Stimulated activated CD8-positive, alpha-beta memory T cell treated with anti-CD3 and anti-CD28 coated beads, Interleukin-7, amount 100 ng/mL, for 24 hours (primary cell): ENCODE measurements around the gene ANO4.
"Not testable (repeated sequence)": the region's sequence is repeated elsewhere in the genome, so short reads cannot be mapped to it uniquely, and the experiment has no call there.

ENCODE experiments used
- DNase-seq: peaks from one replicate; pipeline ENCODE4 v3.0.0-alpha.2; 2020; ENCODE audit warnings: low read depth

The ANO4 gene

DNA sequence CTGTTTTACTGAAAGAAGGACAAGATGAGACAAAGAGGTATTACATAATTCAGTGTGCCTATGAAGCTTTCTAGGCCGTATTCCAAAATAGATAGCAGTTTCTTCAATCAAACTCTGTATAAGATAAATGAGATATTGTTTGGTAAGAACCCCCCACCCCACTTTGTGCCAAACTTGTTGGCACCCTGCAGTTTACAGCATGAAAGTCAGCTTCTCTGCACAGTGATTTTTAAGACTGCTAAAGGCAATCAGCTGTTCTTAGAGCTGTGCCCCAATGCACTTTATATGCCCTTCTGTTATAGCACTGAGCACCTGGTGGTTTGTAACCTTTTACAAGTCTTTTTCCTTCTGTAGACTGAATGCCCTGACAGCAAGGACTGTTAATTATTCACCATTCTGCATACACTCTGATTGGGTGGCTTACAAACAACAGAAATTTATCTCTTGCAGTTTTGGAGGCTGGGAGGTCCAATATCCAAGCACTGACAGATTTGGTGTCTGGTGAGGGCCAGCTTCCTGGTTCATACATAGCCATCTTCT lies 76.7 kb downstream of the ANO4 start:
- DNase-seq: no peak

GRCh38 chr12:100875156-100875555 lies 80.6 kb downstream of the ANO4 start:
- DNase-seq: no peak

- no peak for DNase-seq
These were observed 81.2 kb downstream of the ANO4 start for GRCh38 chr12:100875771-100876170.

DNA sequence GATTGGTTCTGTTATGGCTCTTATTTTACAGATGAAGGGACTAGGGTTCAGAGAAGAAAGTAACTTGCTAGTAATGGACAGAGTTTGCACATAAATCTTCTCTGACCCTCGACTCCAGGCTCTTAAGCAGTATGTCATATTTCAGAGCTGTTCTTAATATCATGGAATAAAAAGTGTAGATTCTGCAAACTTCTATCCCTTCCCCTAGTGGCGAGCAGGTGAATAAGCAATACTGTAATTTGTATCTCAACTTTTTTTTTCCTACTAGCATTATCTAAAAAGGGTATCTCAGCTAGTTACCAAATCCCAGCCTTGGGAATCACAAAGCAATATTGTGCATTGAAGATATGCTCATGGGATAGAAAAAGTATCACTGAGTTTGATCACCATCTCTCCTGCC lies 83.2 kb downstream of the ANO4 start:
- DNase-seq: no peak

DNA sequence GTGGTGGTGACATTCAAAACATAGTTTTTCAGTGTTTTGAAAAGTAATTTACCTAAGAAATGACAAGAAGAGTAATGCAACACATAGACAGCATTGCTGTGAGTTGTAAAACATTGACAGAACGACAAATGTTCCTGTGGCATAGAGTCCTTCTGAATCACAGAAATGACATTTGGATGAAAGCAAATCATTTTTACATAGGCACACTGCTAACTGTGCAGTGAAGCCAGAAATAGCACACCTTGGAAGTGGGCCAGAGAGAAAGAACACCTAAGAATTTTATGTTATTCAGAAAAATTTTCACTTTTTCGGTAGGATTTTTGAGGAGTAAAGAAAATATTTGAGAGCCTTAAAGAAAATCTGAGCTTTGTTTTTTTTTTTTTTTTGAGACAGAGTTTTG lies 100.6 kb downstream of the ANO4 start:
- no peak for DNase-seq

DNA sequence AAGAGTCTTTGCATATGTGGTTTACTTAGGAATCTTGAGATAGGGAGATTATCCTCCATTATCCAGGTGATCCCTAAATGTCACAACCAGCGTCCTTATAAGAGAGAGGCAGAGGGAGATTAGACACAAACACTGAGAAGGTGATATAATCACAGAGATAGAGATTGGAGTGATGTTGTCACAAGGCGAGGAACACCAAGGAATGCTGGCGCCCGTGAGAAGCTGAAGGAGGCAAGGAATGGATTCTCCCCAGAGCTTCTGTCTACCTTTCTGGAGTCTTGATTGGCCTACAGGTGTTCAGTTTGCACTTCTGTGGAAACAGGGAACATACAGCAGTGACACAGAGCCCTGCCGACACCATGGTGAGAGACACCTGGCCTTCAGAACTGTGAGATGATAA lies 101.6 kb downstream of the ANO4 start:
- DNase-seq: no peak

- DNase-seq: no peak
These were observed 102.7 kb downstream of the ANO4 start for GRCh38 chr12:100897240-100897639.

DNA sequence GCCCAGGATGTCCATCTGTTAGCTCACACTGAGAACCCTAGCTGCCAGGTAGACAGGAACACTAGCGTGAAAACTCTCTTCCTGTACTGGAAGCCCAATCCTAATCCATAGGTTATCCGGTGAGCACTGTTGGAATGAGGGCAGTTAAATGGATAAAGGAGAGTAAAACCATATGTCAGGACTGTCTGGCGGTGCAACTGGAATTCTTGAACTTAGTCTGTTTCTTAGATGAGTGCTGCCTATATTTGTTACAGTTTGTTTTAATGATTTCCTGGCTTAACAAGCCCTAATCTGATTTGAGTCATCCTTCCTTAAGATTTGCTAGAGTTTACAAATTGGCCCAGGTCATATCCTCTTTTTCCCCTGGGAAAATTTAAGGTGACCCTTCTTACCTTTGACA lies 104.7 kb downstream of the ANO4 start:
- no peak for DNase-seq

GRCh38 chr12:100900808-100901207 lies 106.2 kb downstream of the ANO4 start:
- no peak for DNase-seq

- DNase-seq: no peak
These were observed 106.7 kb downstream of the ANO4 start for GRCh38 chr12:100901266-100901665.

DNA sequence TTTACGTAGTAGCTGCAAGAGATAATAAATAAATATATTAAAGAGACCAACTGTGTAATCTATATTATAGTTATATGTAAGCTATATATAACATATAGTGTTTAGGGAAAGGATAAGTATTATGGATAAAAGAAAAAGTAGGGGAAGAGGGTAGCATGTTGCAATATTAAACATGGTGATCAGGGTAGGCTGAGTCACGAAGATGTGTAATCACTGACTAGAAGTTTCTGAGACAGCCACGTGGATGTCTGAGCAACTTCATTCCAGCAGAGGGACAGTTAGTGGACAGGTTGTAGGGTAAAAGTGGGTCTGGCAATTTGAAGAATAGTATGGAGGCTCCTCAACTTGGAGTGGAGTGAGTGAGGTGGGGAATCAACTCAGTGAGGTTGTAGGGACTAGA lies 109.7 kb downstream of the ANO4 start:
- DNase-seq: no peak

GRCh38 chr12:100908501-100908900 lies 113.9 kb downstream of the ANO4 start:
- no peak for DNase-seq

- no peak for DNase-seq
These were observed 119.5 kb downstream of the ANO4 start for GRCh38 chr12:100913872-100914592.

DNA sequence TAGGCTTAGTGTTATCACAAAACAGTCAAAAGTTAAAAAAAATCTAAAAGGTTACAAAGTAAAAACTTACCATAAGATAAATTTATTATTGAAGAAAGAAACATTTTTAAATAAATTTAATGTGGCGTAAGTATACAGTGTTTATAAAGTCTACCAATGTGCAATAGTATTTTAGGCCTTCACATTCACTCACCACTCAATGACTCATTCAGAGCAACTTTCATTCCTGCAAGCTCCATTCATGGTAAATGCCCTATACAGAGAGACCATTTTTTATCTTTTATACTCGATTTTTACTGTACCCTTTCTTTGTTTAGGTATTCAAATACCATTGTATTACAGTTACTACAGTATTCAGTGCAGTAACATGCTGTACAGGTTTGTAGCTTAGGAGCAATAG lies 124.5 kb downstream of the ANO4 start:
- no peak for DNase-seq

DNA sequence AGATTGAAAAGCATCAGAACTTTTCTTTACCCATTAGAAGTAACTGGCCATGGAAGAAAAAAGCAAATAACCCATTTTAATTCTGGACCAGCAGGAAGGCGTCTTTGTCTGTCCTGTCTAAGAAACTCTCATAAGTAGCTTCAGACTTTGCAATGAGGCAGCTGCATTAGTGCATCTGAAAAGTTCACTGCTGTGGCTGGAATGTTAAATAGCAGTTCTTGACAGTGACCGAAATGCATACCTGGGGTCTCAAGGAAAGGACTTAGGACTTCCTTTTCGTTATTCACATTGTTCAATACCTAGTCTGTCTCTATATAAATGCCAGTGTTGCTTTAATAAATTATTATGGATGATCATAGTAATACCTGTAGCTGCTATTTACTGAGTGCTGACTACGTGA lies 125.9 kb downstream of the ANO4 start:
- no peak for DNase-seq

DNA sequence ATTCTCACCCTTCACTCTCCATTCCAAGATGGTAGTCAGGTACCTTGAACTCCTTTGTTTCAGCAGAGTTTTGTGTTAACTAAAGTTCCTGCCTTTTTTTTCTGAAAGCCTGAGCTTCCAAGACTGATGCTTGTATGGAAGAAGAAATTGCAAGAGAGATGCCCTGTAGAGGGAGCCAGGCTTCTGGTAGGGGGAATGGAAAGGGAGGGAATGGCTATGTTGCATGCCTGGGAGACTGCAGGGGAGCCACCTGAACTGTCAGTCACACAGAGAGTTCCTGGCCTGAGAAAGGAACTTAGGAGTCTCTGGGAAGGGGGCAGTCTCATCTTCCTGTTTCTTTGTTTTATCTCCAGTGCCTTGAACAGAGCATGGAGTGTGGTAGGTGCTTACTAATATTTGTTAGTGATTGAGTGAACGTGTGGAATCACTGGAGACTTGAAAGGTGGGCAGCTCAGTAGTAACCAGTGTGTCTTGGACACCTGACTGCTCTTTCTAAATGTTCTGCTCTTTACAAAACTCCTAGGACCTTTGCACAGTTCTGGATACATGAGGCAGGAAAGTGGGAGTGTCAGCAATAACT lies 132.2 kb downstream of the ANO4 start:
- no peak for DNase-seq

DNA sequence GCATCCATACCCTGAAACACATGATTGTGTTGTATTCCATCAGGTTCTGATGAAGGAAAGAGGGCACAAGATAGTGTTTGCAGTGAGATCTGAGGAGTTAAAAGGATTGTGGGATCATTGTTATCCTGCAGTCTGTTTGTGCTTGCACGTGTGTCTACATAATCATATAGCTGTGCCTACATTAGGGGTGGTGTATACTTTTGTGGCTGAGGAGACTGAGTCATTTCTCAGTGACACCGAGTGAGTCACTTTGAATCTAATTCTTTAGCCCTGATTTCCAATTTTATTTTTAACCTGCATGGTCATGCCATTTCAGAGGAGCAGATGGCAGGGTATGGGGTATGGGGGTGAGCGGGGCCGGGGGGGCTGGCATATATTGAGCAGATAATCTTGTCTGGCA lies 133.2 kb downstream of the ANO4 start:
- DNase-seq: no peak

GRCh38 chr12:100932571-100932970 lies 138.0 kb downstream of the ANO4 start:
- no peak for DNase-seq

GRCh38 chr12:100933531-100933930 lies 139.0 kb downstream of the ANO4 start:
- DNase-seq: not testable (repeated sequence)

DNA sequence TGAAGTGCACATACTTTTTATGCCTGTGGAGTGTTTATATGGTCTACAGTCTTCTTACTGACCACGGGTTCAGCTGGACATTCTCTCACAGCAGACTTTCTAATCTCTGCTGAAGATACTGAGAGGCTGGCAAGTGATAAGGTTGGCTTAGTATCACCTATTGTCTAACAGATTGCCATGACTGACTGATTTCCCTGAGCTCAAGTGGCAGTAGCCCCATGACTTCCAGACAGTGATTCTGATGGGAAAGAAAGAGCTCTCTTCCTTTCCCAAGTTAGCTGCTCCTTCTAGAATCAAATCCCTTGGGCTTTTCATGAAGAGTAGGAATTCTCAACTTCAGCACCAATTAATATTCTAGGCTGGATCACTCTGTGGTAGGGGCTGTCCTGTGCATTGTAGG lies 141.4 kb downstream of the ANO4 start:
- DNase-seq: no peak

GRCh38 chr12:100936661-100937060 lies 142.1 kb downstream of the ANO4 start:
- no peak for DNase-seq

DNA sequence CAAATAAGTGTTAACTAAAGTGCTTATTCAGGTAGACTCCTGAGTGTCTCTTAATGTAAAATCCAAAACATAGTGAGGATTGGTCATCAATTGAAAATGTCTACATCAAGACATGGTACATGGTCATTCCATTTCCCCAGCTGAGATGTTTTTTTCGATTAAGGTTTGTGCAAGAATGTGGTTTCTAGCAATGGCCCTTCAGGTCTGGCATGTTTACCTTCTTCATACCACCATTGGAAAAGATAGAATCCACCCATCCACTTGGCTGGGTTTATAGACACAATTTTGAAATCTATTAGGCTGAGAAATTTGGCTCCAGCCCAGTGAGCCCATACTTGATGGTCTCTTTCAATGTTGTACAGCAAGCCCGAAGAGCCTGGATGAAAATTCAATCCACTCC lies 145.9 kb downstream of the ANO4 start:
- no peak for DNase-seq

GRCh38 chr12:100942984-100943749 lies 148.6 kb downstream of the ANO4 start:
- no peak for DNase-seq
